Epithelial cell of proximal tubule (primary cell): ENCODE measurements around the gene ARAP2. TPM values are rescaled to one million over a fixed set of nuclear protein-coding genes. Genes with fewer than 3 reads are reported as not detected.

Experiments
- DNase-seq: peaks from one replicate; pipeline ENCODE4 v3.0.0-alpha.2; 2011; ENCODE audit warnings: low read depth
- H3K4me3 ChIP-seq: 2 replicates; pipeline ENCODE4 v1.5.1; 2011; ENCODE audit warnings: low read depth, mild to moderate bottlenecking, low read length
- total RNA-seq: library from RNA; depleted of rRNA; stranded (reverse); fragments of >200 nt; gene quantifications from 2 replicates; pipeline ENCODE4 v1.2.3, GENCODE V29; 2015
- TF ChIP-seq, protein P1 (sequence below): conservative IDR thresholded peaks from 2 replicates; pipeline ENCODE4 v1.5.1; 2012; ENCODE audit warnings: low read depth, mild to moderate bottlenecking, low read length

ARAP2 gene
- total RNA-seq, 1 donor from 2014 or later: 10.1 TPM

DNA sequence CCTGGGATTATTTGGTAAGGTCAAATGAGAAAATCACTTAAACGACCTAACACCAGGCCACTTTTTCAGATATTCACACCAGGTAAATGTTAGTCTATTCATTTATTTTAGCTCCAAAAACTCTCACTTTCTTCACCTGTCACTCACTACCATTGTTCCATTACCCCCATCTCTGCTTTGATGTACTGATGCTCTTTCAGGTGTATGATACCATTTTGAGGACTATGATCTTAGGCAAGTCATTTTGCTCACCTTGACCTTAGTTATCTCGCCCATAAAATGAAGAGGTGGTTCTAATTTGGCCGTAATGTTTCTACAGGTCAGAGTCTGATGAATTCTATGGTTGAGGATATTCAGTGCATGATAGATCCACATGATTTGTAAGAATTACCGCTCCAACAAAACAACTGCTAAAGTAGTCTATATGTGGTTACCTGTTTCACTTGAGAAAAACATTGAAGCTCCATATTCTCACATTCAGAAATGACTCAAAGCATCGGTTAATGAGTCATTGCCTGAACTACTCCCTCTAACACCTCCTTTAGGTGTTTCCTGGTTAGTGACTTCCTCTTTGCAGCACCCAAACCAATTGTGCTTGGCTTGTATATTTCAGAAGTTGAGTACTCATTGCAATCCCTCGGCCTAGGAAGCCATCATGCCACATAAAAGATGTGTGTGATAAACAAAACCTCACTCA is 41.6 kb upstream of the ARAP2 start:
- no peak overlapping the region for H3K4me3 ChIP-seq
- no peak for DNase-seq
- TF ChIP-seq, protein P1, sequence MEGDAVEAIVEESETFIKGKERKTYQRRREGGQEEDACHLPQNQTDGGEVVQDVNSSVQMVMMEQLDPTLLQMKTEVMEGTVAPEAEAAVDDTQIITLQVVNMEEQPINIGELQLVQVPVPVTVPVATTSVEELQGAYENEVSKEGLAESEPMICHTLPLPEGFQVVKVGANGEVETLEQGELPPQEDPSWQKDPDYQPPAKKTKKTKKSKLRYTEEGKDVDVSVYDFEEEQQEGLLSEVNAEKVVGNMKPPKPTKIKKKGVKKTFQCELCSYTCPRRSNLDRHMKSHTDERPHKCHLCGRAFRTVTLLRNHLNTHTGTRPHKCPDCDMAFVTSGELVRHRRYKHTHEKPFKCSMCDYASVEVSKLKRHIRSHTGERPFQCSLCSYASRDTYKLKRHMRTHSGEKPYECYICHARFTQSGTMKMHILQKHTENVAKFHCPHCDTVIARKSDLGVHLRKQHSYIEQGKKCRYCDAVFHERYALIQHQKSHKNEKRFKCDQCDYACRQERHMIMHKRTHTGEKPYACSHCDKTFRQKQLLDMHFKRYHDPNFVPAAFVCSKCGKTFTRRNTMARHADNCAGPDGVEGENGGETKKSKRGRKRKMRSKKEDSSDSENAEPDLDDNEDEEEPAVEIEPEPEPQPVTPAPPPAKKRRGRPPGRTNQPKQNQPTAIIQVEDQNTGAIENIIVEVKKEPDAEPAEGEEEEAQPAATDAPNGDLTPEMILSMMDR: peak; percentile 2

DNA sequence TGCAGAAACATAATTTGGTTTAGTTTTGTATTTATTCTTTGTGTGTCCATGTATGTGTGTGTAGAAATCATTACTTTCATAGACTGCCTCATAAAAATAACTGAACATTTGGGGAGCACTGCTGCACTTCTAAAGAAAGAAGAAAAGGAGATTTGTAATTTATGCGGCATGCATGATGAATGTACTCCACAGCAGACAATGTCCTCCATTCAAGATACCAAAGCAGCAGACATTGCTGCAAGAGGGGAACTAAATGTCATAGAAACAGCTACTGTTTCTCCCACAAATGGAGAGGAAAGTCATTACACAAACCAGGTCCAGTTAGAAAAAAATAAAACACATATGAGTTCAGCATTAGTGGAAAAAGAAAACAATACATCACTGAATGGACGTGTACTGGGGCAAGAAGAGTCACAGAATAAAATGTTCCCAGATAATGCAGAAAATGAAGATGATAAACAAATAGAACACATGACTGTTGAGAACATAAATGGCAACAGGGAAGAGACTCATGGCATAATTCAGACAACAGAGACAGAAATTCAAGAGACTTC is 39.7 kb upstream of the ARAP2 start:
- no peak overlapping the region for H3K4me3 ChIP-seq
- no peak for DNase-seq
- TF ChIP-seq, protein P1: no peak

DNA sequence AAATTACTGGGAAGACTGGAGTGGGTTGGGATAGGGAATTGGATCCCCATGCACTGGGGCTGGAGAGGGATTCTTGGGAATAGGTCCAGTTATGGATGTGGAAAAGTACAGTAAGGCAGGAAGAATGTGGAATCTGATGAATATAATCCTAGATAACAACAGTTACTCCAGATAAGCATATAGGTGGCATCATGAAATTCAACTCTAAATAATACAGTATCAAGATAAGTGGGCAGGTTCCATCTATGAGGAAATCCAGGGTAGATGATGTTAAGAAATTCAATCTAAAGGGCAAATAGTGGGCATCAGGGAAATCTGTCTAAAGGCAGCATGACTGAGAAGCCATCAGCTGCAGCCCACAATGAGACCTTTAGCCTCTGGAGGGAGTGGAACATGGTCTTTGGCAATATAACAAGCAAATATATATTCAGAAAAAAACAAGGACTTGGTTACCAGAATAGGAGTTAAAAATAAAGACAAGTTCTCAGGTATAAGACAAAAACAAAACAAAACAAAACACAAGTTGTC is 38.3 kb upstream of the ARAP2 start:
- DNase-seq: no peak
- no peak overlapping the region for H3K4me3 ChIP-seq
- TF ChIP-seq, protein P1: no peak

DNA sequence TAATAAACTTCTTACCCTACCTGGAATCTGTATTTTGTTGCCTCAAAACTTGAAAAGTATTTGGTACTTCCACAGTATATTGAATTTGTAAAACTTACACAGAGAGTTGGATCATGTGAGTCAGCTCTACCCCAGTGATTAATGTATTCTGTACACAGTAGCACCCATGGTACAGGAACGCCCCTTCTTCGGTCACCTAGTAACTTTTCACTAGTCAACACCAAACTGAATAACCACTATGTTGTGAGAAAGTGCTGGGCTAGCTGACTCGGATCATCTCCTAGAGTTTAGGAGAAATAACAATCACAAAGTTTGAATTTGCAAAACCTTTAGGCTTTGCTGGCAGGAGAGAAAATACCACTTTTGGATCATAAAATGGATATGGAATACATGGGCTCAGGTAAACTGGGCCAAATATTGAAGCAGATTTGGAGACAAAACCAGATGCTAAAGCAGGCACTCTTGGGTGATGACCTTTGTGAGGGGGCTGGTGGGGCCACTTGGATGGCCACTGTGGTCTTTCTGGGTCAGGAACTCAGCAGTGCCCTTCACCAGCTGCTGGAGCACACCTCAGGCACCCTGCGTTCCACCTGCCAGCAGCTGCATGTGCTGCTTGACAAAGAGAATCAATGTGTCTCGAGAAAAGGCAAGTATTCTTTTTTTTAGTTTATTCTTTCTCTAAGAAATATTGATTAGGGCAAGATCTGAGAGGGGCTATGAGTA is 37.2 kb upstream of the ARAP2 start, which contains the start of gene DTHD1:
Gene DTHD1, plus strand, starts transcription at position 233 of the 723 bp plus-strand sequence. Its CDS starts 143 bp downstream, at position 376.
- DNase-seq: no peak
- H3K4me3 ChIP-seq: no peak within 1 kb of the TSS

DNA sequence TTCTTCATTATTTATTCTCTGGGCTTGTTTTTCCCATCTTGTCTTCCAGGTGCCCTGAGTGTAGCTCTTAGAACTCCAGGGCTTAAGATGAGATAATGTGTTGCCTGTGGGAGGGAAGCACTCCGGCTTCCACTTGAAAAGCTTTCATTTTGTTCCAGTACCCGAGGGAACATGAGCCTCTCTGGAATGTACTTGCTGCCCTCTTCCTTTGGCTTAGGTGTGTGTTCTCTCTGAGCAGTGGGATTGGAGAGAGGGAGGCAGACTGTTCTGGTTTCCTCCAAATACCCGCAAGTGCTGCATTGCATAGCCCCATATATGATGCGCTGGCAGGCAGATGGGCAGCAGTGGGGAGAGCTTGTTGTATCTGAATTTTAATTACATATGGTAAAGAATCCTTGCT is 36.2 kb upstream of the ARAP2 start:
- TF ChIP-seq, protein P1: no peak
- DNase-seq: no peak
- no peak overlapping the region for H3K4me3 ChIP-seq

More for the DNA sequence above, 37.2 kb upstream of the ARAP2 start, which contains the start of gene DTHD1:
- TF ChIP-seq, protein P1: no peak

DNA sequence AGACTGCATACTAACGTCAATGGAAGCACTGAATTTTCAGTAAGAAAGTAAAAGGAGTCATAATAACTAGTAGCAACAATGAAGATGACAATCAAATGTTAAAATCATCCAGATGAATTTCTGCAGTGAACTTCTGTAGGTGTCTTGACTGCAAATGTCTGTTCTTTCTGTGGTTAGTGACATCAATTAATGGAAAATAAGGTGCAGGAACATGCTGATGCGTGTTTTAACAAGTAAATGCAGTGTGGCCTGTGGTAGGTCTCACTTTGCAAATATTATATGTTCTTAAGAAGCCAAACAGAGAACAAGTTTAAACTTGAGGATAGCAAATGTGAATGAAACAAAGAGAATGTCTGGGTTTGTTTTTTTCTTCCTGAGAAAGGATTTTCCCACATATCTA is 34.5 kb upstream of the ARAP2 start:
- no peak for DNase-seq
- TF ChIP-seq, protein P1: no peak
- H3K4me3 ChIP-seq: no peak overlapping the region
